Esophagus muscularis mucosa (tissue), 3 donors: ENCODE measurements around the gene DIDO1.

ENCODE experiments used
- EP300 ChIP-seq: sonication (generic); formaldehyde crosslinking; IDR thresholded peaks from one replicate; pipeline ENCODE4 v1.6.1; 2017; ENCODE audit warnings: antibody characterized with exemption
- POLR2A ChIP-seq: fragments of 450-650 bp; IDR thresholded peaks from one replicate; pipeline ENCODE4 v1.6.1; 2017; ENCODE audit warnings: antibody characterized with exemption, moderate library complexity, mild to moderate bottlenecking, low read depth
- POLR2AphosphoS5 ChIP-seq, 2 donors: sonication (generic); formaldehyde crosslinking; IDR thresholded peaks; one replicate each; pipeline ENCODE4 v1.6.1; 2017; ENCODE audit warnings: antibody characterized with exemption in 2 of 2

DNA sequence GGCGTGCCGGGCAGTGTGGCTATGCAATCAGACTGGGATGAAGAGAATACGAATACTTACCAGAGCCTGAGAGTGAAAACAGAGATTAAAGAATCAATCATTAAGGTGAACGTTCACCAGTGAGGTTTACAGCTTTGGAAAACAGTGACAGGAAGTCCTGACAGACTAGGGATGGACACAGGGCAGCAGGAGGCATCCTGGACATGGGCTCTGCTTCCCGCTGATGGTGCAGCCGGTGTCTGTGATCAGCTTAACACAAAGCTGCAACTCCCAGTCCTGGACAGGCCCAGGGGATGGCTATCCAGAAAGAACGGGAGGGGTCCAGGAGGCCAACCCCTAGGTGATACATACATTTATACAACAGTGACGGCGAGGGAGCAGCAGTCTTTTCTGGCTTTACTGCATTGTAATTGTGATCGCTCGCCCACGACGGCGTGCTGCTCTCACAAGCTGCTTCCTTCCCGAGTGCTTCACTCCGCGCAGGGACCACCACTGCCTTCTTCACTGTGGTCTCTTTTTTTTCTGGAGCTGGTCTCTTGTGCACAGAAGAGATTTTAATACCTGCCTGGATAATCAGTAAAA lies 20.7 kb downstream of the DIDO1 start:
- TF ChIP-seq POLR2A = no peak
- TF ChIP-seq POLR2AphosphoS5 (IDR thresholded peaks at IDR 0.05) = no peak
- no peak for TF ChIP-seq EP300
